ENCODE data around the gene ITGB3. TPM values are rescaled to one million over a fixed set of nuclear protein-coding genes. Genes with fewer than 3 reads are reported as not detected.

The ITGB3 gene
- total and polyA plus RNA-seq, 2 of the 8 experiments (the other 6 are each of a cell fraction or from before 2014, with no cell fraction given), result 0.08 to 0.09 TPM

GRCh38 chr17:47246120-47246519 lies 7.5 kb upstream of the ITGB3 start:
- Histone ChIP-seq H3K4ac (replicated peaks; ENCODE audit: insufficient read length, low read depth, low read length) (no peak overlapping the region), H3K27ac (ENCODE audit: low read depth, low read length) (no peak overlapping the region), H3K56ac (replicated peaks; ENCODE audit: insufficient read length, low read depth, low read length) (no peak overlapping the region), H3K79me2 (ENCODE audit: control insufficient read depth in 1 of 2, insufficient read depth in 2 of 2, low read length in 2 of 2) (no peaks in the 10 kb centered on the region), H3K9me3 (ENCODE audit: insufficient read depth in 2 of 2, low read depth in 1 of 2, low read length in 1 of 2) (no peaks in the 10 kb centered on the region), H4K20me1 (replicated peaks in 1 of 2; ENCODE audit: control insufficient read depth in 1 of 2, insufficient read depth in 2 of 2, low read length in 2 of 2) (no peaks in the 10 kb centered on the region), H3K23ac (ENCODE audit: insufficient read length) (no peak overlapping the region), H3K27me3 (replicated peaks in 1 of 4; ENCODE audit: control insufficient read depth in 3 of 4, extremely low read depth in 1 of 4, insufficient read depth in 3 of 4, low read length in 3 of 4) (peaks cover 0 to 2% (median 0%) of the 10 kb centered on the region in 4 experiments; a peak in 1 of 7 replicates), H2AK5ac (ENCODE audit: low read depth, low read length) (no peak overlapping the region), H4K91ac (replicated peaks; ENCODE audit: insufficient read length, low read length) (no peak overlapping the region), H3K4me3 (ENCODE audit: extremely low read depth in 1 of 4, insufficient read depth in 2 of 4, low read depth in 3 of 4, low read length in 4 of 4) (no peak overlapping the region), H3K14ac (ENCODE audit: insufficient read length) (no peak overlapping the region), H4K8ac (ENCODE audit: extremely low read depth, insufficient read depth, low read length) (no peak overlapping the region), H2AFZ (ENCODE audit: low read length) (no peak overlapping the region), H2BK12ac (ENCODE audit: low read depth, low read length) (no peak overlapping the region), H3K18ac (ENCODE audit: extremely low read depth, low read length) (no peak overlapping the region), H4K5ac (ENCODE audit: insufficient read length, low read depth, low read length) (no peak overlapping the region), H2BK5ac (ENCODE audit: low read depth, low read length) (no peak overlapping the region), H3K9ac (replicated peaks in 1 of 4; ENCODE audit: extremely low read depth in 1 of 4, low read depth in 3 of 4, low read length in 3 of 4) (no peak overlapping the region; a peak in 1 of 7 replicates), H3K79me1 (ENCODE audit: low read depth, low read length) (no peaks in the 10 kb centered on the region), H3K4me1 (replicated peaks in 1 of 4; ENCODE audit: control insufficient read depth in 3 of 4, insufficient read depth in 4 of 4, low read length in 3 of 4) (peaks cover 0 to 3% (median under 1%) of the 10 kb centered on the region in 4 experiments; a peak in 3 of 7 replicates), H3K36me3 (ENCODE audit: control insufficient read depth in 2 of 4, insufficient read depth in 4 of 4, low read length in 3 of 4) (no peaks in the 10 kb centered on the region), H3K4me2 (ENCODE audit: insufficient read depth in 1 of 2, low read depth in 2 of 2, low read length in 2 of 2) (no peak overlapping the region), H2BK15ac (ENCODE audit: low read length) (no peak overlapping the region), H3K23me2 (ENCODE audit: low read depth, low read length) (no peaks in the 10 kb centered on the region), H2BK20ac (ENCODE audit: low read length) (no peak overlapping the region), H2BK120ac (replicated peaks; ENCODE audit: low read depth, low read length) (no peak overlapping the region)
- 93% methylated on average over 2 of the region's 2 CpGs; no CpG with 5 or more reads in 1 of the 2 experiments for WGBS, 2 experiments (ENCODE audit: extremely low coverage in 1 of 2, insufficient coverage in 1 of 2, insufficient read length in 1 of 2, insufficient replicate concordance in 2 of 2, low coverage in 1 of 2, low lambda C conversion rate in 2 of 2, missing lambda C conversion rate in 1 of 2)
- ChIA-PET POLR2A (ENCODE audit: partially characterized antibody) (no interaction called here), CTCF (ENCODE audit: partially characterized antibody) (interaction anchor here (1.9 kb wide), 2 partner anchors 16 to 70 kb away, joined by 6 to 8 read pairs; no protein-coding TSS in a partner anchor)
- DNase-seq (ENCODE audit: low read depth in 1 of 2, low spot score in 2 of 2), result no peak
- FAIRE-seq, result no peak
- no peak for TF ChIP-seq TEAD4 (IDR thresholded peaks at IDR 0.05; ENCODE audit: low read depth, low read length)
